GM12874 (cell line): ENCODE data around the gene RASSF5.
A peak's percentile ranks its signal among the peaks of the same experiment; 100 is the strongest.

ENCODE experiments used
- TF ChIP-seq, protein P1 (sequence below): IDR thresholded peaks from 2 replicates; pipeline ENCODE4 v1.5.1; 2011; ENCODE audit warnings: low read depth, mild to moderate bottlenecking, control low read depth, low read length, moderate library complexity; ENCODE audit not compliant: insufficient read depth

RASSF5 gene

DNA sequence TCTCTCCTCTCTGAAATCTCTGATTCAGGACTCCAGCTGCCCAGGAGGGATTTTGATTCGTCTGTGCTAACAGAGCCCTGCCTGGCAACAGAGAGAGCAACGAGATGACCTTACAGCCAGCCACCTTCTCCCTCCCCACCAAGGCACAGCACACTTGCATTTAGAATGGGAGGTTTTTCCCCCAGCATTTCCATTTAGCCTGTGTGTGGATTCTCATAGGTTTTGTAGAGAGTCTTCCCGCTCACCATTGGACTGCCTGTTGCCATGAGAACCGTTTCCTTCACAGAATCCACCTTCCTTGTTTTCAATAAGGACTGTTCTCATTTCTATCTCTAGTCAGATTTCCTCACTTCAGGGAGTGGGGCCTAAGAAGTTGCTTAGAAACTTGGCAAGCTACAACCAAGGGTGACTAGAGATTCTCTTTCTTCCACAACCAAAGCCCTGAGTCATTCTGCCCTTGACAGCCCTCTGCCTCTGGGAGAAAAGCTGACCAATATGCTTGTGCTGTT, 42.8 kb upstream of the RASSF5 start:
- TF ChIP-seq, protein P1, sequence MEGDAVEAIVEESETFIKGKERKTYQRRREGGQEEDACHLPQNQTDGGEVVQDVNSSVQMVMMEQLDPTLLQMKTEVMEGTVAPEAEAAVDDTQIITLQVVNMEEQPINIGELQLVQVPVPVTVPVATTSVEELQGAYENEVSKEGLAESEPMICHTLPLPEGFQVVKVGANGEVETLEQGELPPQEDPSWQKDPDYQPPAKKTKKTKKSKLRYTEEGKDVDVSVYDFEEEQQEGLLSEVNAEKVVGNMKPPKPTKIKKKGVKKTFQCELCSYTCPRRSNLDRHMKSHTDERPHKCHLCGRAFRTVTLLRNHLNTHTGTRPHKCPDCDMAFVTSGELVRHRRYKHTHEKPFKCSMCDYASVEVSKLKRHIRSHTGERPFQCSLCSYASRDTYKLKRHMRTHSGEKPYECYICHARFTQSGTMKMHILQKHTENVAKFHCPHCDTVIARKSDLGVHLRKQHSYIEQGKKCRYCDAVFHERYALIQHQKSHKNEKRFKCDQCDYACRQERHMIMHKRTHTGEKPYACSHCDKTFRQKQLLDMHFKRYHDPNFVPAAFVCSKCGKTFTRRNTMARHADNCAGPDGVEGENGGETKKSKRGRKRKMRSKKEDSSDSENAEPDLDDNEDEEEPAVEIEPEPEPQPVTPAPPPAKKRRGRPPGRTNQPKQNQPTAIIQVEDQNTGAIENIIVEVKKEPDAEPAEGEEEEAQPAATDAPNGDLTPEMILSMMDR, result no peak

- TF ChIP-seq, protein P1, result no peak
Observed at GRCh38 chr1:206465951-206466350, 41.4 kb upstream of the RASSF5 start.

GRCh38 chr1:206466840-206467649, 40.3 kb upstream of the RASSF5 start:
- TF ChIP-seq, protein P1, result no peak

DNA sequence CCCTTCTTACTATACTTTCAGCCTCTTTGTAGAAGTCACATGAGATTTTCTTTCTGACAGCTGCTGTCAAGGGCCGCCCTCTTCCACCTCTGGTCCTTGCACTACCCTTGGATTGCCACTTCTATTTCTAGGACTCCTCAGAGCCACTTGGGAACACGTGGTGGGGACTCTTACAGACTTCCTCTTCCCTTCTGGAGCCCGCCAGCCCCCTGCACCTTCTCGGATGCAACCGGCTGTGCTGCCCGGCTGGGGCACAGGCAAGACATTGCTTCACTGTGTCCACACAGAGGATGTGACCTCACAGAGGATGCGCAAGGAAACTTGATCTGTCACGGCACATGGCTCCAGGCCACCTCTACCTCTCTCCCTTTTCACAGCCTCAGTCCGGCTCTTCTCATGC, 39.4 kb upstream of the RASSF5 start:
- TF ChIP-seq, protein P1, result no peak

GRCh38 chr1:206468571-206468970, 38.8 kb upstream of the RASSF5 start:
- TF ChIP-seq, protein P1, result 0 out of 2 replicates have a peak, but pooled peaks have one; percentile 14

DNA sequence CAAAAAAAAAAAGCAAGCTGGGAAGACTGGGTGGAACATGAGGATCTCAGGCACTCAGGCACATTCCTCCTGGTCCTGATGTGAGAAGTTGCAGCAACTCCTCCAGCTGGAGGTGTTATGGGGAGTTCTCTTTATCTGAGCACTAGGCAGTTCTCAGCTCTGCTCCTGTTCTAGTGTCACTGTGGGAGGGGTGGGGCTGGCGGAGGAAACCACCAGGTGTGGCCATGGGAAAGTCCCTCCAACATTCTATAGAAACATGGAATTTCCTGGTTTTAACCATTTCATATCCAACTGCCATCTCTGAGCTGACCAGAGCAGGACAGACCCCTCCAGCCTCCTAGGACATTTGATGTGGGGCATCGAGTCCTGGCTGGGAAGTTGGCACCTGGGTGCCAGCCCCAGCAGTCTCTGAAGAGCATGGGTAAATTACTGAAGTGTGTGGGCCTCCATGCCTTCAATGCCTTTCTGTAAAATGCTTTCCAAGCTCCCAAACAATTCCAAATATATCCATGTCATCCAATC, 37.9 kb upstream of the RASSF5 start:
- TF ChIP-seq, protein P1, result no peak

- TF ChIP-seq, protein P1, result peak; percentile 20; the same call in 1 of the 2 replicates
Observed at GRCh38 chr1:206469933-206470691, 37.2 kb upstream of the RASSF5 start, which contains the start of gene IKBKE. IKBKE (plus strand) TSS chr1:206470476; CDS start chr1:206473228, 2,752 bp downstream.
